NB4 (cell line): ENCODE measurements around the gene DBNL.
"Not testable (repeated sequence)": the region's sequence is repeated elsewhere in the genome, so short reads cannot be mapped to it uniquely, and the experiment has no call there.

Experiments used
- MAX ChIP-seq: IDR thresholded peaks from 2 replicates; pipeline ENCODE4 v1.6.1; 2011; ENCODE audit warnings: low read depth, low read length
- MYC ChIP-seq: IDR thresholded peaks from 2 replicates; pipeline ENCODE4 v1.6.1; 2011; ENCODE audit warnings: low read depth, low read length
- POLR2A ChIP-seq: IDR thresholded peaks from 2 replicates; pipeline ENCODE4 v1.6.1; 2011; ENCODE audit warnings: mild to moderate bottlenecking; ENCODE audit not compliant: insufficient read length; ENCODE audit errors: extremely low read depth
- TF ChIP-seq, protein P1 (sequence below): IDR thresholded peaks from one replicate; pipeline ENCODE4 v1.5.1; 2012; ENCODE audit warnings: low read depth, low read length

GRCh38 chr7:44031319-44031718, 13.2 kb upstream of the DBNL start:
- TF ChIP-seq, protein P1, sequence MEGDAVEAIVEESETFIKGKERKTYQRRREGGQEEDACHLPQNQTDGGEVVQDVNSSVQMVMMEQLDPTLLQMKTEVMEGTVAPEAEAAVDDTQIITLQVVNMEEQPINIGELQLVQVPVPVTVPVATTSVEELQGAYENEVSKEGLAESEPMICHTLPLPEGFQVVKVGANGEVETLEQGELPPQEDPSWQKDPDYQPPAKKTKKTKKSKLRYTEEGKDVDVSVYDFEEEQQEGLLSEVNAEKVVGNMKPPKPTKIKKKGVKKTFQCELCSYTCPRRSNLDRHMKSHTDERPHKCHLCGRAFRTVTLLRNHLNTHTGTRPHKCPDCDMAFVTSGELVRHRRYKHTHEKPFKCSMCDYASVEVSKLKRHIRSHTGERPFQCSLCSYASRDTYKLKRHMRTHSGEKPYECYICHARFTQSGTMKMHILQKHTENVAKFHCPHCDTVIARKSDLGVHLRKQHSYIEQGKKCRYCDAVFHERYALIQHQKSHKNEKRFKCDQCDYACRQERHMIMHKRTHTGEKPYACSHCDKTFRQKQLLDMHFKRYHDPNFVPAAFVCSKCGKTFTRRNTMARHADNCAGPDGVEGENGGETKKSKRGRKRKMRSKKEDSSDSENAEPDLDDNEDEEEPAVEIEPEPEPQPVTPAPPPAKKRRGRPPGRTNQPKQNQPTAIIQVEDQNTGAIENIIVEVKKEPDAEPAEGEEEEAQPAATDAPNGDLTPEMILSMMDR, result not testable (repeated sequence)
- TF ChIP-seq POLR2A, MAX, MYC: not testable (repeated sequence)
